Measurements from ENCODE around the gene CEP350. TPM values are rescaled to one million over a fixed set of nuclear protein-coding genes. Genes with fewer than 3 reads are reported as not detected.

The CEP350 gene
- total RNA-seq, 4 donors from 2014 or later, result 40.0 to 60.3 (median 57.3) TPM

GRCh38 chr1:180156631-180157091, 202.1 kb downstream of the CEP350 start:
- Histone ChIP-seq H3K27me3 (no peaks in the 10 kb centered on the region), H3K9me3 (no peaks in the 10 kb centered on the region), H3K27ac (peak overlapping the region; percentile 59 to 94 (median 90)), H3K36me3 (no peaks in the 10 kb centered on the region), H3K4me1 (peaks cover 4 to 56% (median 39%) of the 10 kb centered on the region in 4 donors), H3K4me3 (peak overlapping the region in 1 of 4 donors; percentile 98)
- 40 to 66% methylated on average over 1 to 2 of the region's 2 CpGs for WGBS, 2 donors (ENCODE audit: low coverage in 1 of 2)
- no peak for DNase-seq
- intact Hi-C loops (cut with DNase I; ENCODE audit: low total_unique reads) (no loop called here), in situ Hi-C loops (cut with MboI; ENCODE audit: low pct_ligation_motif_present in 1 of 4, low pct_unique_long_range_greater_than_20kb in 1 of 4, low sequenced_read_pairs in 3 of 4) (loop anchor here in 2 of 4 donors (10.0 to 25.0 kb wide), 2 partner anchors 282 to 294 kb away; partner anchors contain the start of gene TOR1AIP2 (in 1 of the 2))
- TF ChIP-seq CTCF (IDR thresholded peaks at IDR 0.05) (no peak), POLR2AphosphoS5 (IDR thresholded peaks at IDR 0.05) (no peak), POLR2A (IDR thresholded peaks at IDR 0.05) (no peak), EP300 (IDR thresholded peaks at IDR 0.05; ENCODE audit: low read depth) (no peak)

GRCh38 chr1:180157108-180157507, 202.5 kb downstream of the CEP350 start:
- peak overlapping the region; percentile 59 to 94 (median 90) for H3K27ac ChIP-seq
- no peak for DNase-seq
- WGBS, 2 donors (ENCODE audit: low coverage in 1 of 2), result 51 to 100% methylated on average over 2 to 4 of the region's 4 CpGs
- no peak overlapping the region for H3K4me3 ChIP-seq
- in situ Hi-C loops (cut with MboI; ENCODE audit: low pct_ligation_motif_present in 1 of 4, low pct_unique_long_range_greater_than_20kb in 1 of 4, low sequenced_read_pairs in 3 of 4) (loop anchor here in 2 of 4 donors (10.0 to 25.0 kb wide), 2 partner anchors 282 to 295 kb away; partner anchors contain the start of gene TOR1AIP2 (in 1 of the 2)), intact Hi-C loops (cut with DNase I; ENCODE audit: low total_unique reads) (no loop called here)
- peaks cover 4 to 56% (median 39%) of the 10 kb centered on the region in 4 donors for H3K4me1 ChIP-seq
- H3K36me3 ChIP-seq, result no peaks in the 10 kb centered on the region
- no peaks in the 10 kb centered on the region for H3K9me3 ChIP-seq
- no peak for TF ChIP-seq CTCF (IDR thresholded peaks at IDR 0.05)
- TF ChIP-seq POLR2A (IDR thresholded peaks at IDR 0.05), result no peak
- no peak for TF ChIP-seq EP300 (IDR thresholded peaks at IDR 0.05; ENCODE audit: low read depth)
- no peak for TF ChIP-seq POLR2AphosphoS5 (IDR thresholded peaks at IDR 0.05)
- H3K27me3 ChIP-seq, result no peaks in the 10 kb centered on the region

GRCh38 chr1:180157576-180158057, 203.0 kb downstream of the CEP350 start:
- intact Hi-C loops (cut with DNase I; ENCODE audit: low total_unique reads), result no loop called here

More at GRCh38 chr1:180157576-180158057, 203.0 kb downstream of the CEP350 start:
- DNase-seq, result peak; percentile 44
- WGBS, 2 donors (ENCODE audit: low coverage in 1 of 2), result 33 to 43% methylated on average over 1 to 3 of the region's 3 CpGs
- Histone ChIP-seq H3K4me1 (peaks cover 4 to 61% (median 39%) of the 10 kb centered on the region in 4 donors), H3K36me3 (no peaks in the 10 kb centered on the region), H3K27ac (peak overlapping the region; percentile 59 to 94 (median 90)), H3K9me3 (no peaks in the 10 kb centered on the region), H3K27me3 (no peaks in the 10 kb centered on the region), H3K4me3 (no peak overlapping the region)
- TF ChIP-seq POLR2A (IDR thresholded peaks at IDR 0.05) (peak; percentile 35), EP300 (IDR thresholded peaks at IDR 0.05; ENCODE audit: low read depth) (peak; percentile 12), CTCF (IDR thresholded peaks at IDR 0.05) (no peak), POLR2AphosphoS5 (IDR thresholded peaks at IDR 0.05) (peak in 2 of 3 donors; percentile 19)
- in situ Hi-C loops (cut with MboI; ENCODE audit: low pct_ligation_motif_present in 1 of 4, low pct_unique_long_range_greater_than_20kb in 1 of 4, low sequenced_read_pairs in 3 of 4), result loop anchor here in 2 of 4 donors (10.0 to 25.0 kb wide), 2 partner anchors 283 to 295 kb away; partner anchors contain the start of gene TOR1AIP2 (in 1 of the 2)

Measured in transverse colon (tissue), 4 donors.